ENCODE data around the gene TRIM62.
"Not testable (repeated sequence)": the region's sequence is repeated elsewhere in the genome, so short reads cannot be mapped to it uniquely, and the experiment has no call there.

Gene TRIM62

GRCh38 chr1:33131191-33131590 is 50.7 kb downstream of the TRIM62 start:
- peak; percentile 5 for DNase-seq

DNA sequence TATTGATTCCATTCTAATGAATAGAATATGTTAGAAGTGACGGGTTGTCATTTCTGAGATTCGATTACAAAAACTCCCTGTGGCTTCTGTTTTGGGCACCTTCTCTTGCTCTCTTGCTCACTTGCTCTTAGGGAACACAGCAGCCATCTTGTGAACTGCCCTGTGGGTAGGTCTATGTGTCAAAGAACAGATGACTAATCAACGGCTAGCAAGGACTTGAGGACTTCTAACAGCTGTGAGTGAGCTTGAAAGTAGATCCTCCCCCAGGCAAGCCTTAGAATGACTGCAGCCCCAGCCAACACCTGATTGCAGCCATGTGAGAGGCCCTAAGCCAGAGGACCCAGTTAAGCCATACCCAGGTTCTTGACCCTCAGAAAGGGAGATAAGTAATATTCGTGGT is 51.5 kb downstream of the TRIM62 start:
- peak; percentile 47 for DNase-seq

DNA sequence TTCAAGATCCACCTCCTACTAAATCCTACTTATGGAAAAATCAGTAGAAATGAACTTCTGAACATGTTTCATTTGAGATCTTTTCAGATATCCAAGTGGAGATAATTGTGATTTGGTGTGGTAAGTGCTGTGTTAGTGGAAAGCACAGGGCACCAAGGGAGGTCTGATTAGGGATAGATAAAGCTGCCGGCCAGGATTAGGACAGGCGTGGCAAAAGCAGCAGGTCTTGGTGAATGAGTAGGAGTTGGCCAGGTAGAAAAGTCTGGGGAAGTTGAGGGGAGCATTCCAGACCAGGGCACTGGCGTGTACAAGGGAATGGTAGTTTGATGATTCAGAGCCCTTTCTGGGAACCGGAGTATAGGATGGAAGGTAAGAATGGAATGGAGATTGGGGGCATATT is 53.1 kb downstream of the TRIM62 start:
- no peak for DNase-seq

GRCh38 chr1:33127001-33127823 is 54.6 kb downstream of the TRIM62 start:
- DNase-seq: peak; percentile 100

DNA sequence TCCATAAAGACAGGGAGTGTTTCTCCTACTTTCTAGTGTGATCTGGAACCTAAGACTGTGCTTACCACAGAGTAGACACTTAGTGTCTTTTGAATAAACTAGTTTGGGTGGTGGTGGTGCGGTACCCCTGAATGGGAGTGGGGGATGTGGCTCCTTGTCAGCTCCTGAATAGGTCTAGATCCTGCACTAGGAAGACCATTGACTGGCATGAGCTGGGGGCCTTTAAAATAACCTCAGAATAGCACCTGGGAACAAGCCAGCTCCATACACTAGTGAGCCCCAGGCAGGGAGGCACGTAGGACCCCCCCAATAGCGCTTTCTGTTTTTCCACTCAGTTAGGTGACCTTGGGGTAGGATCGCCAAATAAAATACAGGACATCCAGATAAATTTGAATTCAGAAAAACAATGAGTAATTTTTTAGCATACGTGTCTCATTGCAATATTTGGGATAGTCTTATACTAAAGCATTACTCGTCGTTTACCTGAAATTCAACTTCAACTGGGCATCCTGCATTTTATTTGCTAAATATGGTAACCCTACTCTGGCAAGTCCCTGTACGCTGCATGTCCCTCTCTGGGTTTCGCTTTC is 55.3 kb downstream of the TRIM62 start:
- no peak for DNase-seq

GRCh38 chr1:33124647-33125046 is 57.2 kb downstream of the TRIM62 start:
- DNase-seq: not testable (repeated sequence)

- DNase-seq: no peak
Measured at GRCh38 chr1:33123266-33123665, 58.6 kb downstream of the TRIM62 start.

DNA sequence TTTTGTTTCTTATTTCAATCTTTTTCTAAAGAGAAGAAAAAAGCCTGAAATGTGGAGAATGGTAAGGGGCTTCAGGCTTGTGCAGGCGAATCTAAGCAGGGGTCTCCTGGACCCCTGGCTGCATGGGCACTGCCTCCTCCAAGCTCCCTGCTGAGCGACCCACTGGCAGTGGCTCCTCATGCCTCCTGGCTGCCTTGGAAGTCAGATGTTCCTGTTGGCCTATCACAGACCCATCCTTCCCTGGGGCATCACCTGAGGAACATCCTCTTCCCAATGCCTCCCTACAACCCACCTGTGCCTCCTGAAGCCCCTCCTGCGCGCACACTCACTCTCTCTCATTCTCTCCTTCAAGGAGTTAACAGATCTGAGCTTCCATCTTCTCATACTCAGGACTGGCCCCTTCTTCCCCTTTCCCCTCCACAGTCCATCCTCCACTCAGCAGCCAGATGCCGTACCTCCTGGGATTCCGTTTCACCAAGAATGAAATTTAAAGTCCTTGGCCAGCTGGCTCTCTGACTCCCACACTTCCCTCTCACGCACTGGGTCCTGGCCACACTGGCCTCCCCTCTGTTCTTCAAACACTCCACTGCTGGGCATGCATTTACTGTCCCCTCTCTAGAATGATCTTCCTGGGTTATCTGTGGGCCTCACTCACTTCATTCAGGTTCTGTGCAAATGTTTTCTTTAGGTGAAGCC is 59.2 kb downstream of the TRIM62 start:
- DNase-seq: no peak

GRCh38 chr1:33121728-33122127 is 60.1 kb downstream of the TRIM62 start:
- no peak for DNase-seq

DNA sequence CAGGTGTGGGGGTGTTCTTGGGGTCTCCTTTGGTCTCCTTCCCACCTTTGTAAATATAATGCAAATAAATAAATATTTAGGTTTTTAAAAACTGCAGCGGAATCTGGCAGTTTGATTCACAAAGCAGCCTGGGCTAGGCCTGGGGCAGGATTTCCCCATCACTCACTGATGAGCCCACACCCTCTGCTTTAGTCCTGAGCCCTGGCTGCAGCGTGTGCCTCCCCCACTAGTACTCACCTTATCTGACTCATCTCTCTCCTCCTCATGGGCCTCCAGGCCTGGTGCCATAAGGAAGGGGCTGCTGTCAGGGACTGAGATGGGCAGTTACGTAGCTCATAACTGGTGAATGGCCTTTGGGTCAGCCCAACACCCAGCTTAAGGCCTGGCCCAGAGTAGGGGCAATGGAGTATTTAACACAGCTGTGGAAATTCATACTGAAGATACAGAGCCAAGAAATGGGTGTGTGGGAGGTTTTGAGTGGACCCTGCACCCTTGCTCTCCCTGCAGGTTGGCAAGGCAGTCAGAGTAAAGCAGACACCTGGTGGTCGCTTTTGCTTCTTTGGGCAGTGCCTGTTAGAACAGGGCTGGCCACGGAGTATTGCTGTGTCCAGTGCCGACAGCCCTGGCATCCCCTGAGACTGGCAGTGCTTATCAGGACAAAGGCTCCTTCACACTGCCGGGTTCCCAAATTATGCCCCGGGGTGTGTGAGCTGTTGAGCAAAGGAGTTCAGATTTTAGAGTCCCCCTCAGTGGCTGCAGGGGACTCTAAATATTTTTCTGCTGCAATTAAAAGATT is 61.2 kb downstream of the TRIM62 start:
- no peak for DNase-seq

GRCh38 chr1:33119532-33120217 is 62.2 kb downstream of the TRIM62 start:
- no peak for DNase-seq

DNA sequence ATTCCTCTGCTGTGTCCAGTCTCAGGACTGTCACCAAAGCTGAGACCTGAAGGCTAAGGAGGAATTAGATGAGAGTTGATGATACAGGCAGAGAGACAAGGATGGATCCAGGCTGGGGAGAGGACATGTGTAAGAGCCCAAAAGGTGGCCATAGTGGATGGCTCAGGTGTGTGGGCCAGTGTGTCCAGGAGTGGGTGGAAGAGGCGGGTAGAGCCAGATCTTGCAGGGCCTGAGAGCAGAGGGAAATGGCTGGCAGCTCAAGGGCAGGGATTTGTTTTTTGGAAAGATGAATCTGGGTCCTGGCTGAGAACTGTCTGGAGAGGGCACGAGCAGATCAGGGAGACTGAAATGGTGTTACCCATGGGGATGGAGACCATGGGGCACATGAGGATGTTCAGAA is 62.8 kb downstream of the TRIM62 start:
- no peak for DNase-seq

DNA sequence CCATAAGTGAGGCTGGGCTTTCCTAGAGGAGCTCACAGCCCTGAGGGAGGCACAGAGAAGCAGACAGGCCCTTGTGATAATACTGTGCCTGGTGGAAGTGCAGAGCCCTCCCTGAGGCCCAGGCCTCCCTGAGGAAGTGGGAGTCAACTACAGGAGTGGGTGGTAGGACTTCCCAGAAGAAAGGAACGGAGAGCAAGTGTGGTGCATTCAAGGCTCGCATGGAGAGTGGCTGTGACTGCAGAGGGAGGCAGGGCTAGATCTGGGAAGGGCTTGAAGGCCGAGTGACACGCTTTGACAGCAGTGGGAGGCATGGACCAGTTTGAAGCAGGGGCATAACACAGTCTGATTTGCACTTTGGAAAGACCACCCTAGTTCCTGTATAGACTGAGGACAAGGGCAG is 63.6 kb downstream of the TRIM62 start:
- DNase-seq: no peak

GRCh38 chr1:33117440-33118085 is 64.3 kb downstream of the TRIM62 start:
- no peak for DNase-seq

- DNase-seq: peak; percentile 15
Measured at GRCh38 chr1:33111965-33112364, 69.9 kb downstream of the TRIM62 start.

DNA sequence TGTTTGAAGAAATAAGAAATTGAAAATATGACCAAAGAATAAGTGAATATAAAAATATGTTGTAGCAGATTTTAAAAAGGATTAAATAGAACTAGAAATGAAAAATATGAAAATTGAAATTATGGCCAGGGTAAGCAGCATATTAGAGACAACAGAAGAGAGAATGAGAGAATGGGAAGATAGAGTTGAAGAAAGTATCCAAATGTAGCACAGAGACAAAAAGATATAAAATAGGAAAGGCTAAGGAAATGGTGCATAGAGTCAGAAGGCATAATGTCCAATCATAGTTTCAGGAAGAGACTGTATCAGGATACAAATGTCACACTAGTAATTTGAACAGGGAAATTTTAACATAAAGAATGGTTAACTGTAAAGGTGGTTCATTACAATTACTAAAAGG is 71.4 kb downstream of the TRIM62 start:
- no peak for DNase-seq

- DNase-seq: not testable (repeated sequence)
Measured at GRCh38 chr1:33100119-33100415, 81.8 kb downstream of the TRIM62 start.

- DNase-seq: peak; percentile 68
Measured at GRCh38 chr1:33099290-33100118, 82.3 kb downstream of the TRIM62 start.

- no peak for DNase-seq
Measured at GRCh38 chr1:33098371-33098770, 83.5 kb downstream of the TRIM62 start.

DNA sequence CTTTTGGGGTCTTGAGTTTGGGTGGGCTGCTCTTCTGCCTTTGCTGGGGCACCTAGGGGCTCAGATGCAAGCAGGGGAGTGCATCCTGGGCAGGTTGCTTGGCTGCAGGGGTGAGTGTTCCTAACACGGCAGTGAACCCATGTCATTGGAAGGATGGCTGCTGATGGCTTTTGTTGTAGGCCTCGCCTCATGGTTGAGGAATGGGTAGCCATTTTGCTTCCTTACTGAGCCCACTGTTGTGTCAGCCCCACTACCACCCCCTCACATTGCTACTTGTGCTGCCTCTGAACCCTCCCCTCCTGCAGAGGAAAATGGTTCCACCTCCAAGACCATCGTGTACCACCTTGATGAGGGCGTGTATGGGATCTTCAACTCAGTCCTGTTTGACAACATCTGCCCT is 84.1 kb downstream of the TRIM62 start:
- no peak for DNase-seq

GRCh38 chr1:33097137-33097611 is 84.7 kb downstream of the TRIM62 start:
- DNase-seq: no peak
